ENCODE data around the gene RPH3AL.

RPH3AL gene

DNA sequence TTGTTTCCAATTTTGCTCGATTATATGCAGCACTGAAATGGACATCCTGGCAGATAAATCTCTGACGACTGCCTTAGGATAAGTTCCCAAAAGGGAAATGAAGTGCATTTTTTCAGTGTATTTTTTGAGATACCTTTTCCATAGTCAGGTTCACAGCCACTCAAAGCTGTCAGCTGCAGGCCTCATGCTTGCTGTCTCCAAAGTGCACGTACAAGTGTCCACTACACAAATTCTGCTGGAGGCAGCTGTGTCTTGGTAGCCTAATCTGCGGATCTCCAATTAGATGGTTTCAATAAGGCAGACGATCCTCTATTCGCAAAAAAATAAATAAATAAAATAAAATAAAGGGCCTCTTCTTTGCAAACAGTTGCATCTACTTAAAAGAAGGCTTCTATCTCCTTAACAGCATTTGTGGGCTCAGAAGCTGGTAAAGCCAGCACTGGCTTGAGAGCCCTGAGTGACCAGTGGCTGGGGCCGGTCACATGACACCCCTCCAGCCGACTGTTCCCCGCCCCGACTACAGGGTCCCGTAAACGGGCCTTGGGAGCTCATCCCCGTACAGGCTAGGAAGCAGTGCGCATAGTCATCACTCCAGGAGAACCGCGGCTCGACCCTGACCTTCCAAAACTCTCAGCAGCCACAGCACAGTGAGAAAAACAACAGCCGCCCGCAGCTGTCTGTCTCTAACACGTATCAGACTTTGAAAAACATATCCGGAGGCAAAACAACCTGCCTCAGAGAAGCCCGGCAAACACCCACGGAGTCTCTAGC is 18.8 kb downstream of the RPH3AL start:
- DNase-seq (ENCODE audit: insufficient read length, low spot score) (no peak), FAIRE-seq (no peak)
- TF ChIP-seq, protein P1, sequence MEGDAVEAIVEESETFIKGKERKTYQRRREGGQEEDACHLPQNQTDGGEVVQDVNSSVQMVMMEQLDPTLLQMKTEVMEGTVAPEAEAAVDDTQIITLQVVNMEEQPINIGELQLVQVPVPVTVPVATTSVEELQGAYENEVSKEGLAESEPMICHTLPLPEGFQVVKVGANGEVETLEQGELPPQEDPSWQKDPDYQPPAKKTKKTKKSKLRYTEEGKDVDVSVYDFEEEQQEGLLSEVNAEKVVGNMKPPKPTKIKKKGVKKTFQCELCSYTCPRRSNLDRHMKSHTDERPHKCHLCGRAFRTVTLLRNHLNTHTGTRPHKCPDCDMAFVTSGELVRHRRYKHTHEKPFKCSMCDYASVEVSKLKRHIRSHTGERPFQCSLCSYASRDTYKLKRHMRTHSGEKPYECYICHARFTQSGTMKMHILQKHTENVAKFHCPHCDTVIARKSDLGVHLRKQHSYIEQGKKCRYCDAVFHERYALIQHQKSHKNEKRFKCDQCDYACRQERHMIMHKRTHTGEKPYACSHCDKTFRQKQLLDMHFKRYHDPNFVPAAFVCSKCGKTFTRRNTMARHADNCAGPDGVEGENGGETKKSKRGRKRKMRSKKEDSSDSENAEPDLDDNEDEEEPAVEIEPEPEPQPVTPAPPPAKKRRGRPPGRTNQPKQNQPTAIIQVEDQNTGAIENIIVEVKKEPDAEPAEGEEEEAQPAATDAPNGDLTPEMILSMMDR (IDR thresholded peaks at IDR 0.05; ENCODE audit: insufficient read depth, missing control alignments), result no peak

DNA sequence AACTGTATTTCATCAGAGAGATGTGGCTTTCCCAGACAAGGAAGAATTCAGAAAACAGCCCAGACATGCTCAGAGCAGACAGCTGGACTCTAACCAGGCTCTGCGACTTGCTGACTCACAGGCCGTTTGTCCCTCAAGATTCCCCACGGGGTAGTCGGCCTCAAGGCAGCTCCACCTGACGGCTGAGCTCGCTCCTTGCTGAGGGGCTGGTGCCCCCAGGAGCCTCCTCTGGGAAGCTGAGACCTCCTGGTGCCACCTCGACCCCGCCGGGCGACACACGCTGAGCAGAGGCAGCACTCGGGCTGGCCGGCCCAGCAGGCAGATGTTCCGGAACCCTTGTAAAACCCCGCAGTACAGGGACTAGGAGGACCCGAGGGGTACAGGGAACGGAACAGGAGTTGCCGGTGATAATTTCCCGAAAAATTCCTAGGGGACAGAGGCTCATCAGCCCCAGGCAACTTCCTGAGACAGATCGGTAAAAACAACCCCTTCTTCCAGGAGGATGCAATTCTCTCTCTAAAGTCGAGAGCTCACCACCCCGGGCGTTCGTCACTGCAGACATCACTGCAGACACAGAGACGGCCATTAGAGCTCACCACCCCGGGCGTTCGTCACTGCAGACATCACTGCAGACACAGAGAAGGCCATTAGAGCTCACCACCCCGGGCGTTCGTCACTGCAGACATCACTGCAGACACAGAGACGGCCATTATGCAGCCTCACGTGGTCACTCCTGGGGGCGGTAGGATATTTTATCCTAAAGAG is 19.9 kb downstream of the RPH3AL start:
- FAIRE-seq (no peak), DNase-seq (ENCODE audit: insufficient read length, low spot score) (no peak)
- TF ChIP-seq, protein P1 (IDR thresholded peaks at IDR 0.05; ENCODE audit: insufficient read depth, missing control alignments), result no peak

DNA sequence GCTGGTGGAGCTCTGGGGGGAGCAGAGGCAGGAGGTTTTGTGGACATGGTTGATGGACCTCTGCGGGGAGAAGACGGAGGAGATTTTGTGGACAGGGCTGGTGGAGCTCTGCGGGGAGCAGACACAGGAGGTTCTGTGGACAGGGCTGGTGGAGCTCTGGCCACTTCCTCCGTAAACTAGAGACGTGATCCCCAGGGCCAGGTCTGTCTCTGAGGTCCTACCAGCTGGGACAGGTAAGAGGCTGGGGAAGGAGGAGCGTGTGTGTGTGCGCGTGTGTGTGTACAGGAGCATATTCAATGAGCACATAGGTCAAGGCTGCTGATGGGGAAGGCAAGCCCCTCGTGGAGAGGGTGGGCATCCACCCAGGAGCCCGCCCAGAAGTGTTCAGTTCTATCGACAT is 20.6 kb downstream of the RPH3AL start:
- TF ChIP-seq, protein P1 (IDR thresholded peaks at IDR 0.05; ENCODE audit: insufficient read depth, missing control alignments), result no peak
- FAIRE-seq, result no peak
- no peak for DNase-seq (ENCODE audit: insufficient read length, low spot score)

DNA sequence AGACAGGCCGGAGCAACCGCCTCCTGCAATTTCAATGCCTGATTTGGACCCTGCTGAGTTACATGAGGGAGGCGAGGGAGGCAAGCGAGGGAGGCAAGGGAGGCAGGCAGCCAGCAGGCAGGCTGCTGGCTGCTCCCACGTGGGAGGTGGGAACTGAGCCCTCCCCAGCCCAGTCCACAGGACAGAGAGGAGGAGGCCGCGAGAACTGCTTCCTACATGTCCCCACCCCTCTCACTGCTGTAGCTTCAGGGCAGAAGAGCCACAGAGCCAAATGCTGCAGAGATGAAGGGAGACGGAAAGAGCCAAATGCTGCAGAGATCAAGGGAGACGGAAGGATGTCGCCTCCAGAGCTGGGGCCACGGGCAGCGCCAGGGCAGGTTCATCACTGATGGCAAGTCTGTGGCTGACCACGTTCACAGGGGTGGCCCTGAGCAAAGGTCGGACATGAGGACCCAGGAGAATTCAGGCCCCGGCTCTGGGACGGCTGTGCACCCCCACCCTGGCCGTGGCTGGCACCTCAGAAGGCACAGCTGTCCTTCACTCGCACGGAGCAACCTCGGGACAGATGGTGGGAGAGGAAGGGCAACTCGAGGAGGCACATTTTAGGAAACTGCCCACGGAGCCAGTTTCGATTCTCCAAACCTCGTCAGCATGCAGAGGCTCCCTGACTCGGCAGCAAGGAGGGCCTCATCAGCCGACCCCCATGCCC is 21.5 kb downstream of the RPH3AL start:
- TF ChIP-seq, protein P1 (IDR thresholded peaks at IDR 0.05; ENCODE audit: insufficient read depth, missing control alignments), result no peak
- FAIRE-seq (no peak), DNase-seq (ENCODE audit: insufficient read length, low spot score) (no peak)

DNA sequence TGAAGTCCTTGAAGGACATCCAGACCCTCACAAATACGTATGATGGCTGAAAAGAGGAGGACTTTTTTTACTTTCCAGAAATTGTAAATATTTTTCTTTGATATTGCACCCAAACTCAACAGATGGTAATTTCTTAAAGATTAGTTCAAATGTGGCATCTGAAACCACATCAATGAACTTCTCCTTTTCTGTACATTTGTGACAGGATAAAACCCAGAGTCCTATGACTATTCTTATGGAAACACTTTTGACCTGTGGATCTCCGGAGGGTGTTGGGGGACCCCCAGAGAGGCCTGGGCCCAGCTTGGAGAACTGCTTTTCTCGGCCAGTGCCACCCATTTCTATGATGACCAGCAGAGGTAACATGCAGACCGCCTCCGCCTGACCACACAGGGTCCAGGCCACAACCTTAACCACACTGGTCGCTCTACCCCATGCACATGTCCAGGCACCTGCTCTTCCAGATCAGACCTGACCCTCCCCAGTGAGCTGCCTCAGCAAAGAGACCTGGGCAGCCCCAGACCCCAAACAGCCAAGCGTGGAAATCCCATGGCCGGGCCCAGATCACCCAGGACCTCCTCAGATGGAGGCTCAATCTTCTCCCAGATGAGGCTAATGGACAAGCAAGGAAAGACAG is 22.7 kb downstream of the RPH3AL start:
- DNase-seq (ENCODE audit: insufficient read length, low spot score) (no peak), FAIRE-seq (no peak)
- TF ChIP-seq, protein P1 (IDR thresholded peaks at IDR 0.05; ENCODE audit: insufficient read depth, missing control alignments), result no peak

DNA sequence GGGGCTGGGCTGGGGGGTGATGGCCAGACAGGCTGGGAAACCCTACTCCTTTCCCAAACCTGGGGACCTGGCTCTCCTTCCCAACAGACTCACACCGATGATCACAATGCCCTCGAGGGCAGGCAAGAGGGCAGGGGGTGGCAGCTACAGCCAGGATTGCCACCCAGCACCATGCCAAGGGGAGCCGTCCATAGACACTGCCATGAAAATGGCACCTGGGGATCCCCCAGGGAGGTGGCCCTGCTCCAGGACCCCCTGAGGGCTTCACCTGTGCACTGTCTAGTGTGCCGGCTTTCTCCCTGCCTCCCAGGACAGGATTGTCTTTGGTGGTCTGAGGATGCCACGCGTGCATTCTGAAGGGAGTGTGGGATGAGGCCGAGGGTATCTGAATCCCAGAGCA is 24.6 kb downstream of the RPH3AL start:
- FAIRE-seq (no peak), DNase-seq (ENCODE audit: insufficient read length, low spot score) (no peak)
- TF ChIP-seq, protein P1 (IDR thresholded peaks at IDR 0.05; ENCODE audit: insufficient read depth, missing control alignments), result no peak
